GM19023 (cell line): ENCODE data around the gene KCNQ2.

Experiments
- ATAC-seq: cut with Tn5 transposase; IDR thresholded peaks from one replicate; pipeline ENCODE4 v1.9.1; 2021; ENCODE audit warnings: mild to moderate bottlenecking, moderate library complexity; ENCODE audit not compliant: unreplicated experiment

Gene KCNQ2

DNA sequence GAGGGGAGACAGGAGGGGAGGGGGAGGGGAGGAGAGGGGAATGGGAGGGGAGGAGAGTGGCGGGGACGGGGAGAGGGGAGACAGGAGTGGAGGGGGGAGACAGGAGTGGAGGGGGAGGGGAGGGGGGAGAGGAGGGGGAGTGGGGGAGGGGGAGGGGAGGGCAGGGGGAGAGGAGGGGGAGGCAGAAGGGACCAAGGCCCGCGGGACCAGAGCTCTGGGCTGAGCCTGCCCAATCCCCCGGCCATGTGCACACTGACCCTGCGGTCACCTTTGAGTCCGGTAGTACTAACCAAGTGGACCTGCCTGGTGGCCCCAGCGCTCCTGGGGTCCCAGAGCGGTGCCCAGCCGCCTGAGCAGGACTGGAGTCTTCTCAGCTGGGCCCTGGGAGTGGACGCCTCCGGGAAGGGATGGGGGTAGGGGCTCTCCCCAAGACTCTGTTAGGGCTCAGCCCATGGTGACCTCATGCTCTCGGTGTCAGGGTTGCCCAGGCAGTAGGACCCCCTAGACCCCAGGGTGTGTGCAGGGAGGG lies 471 bp upstream of the KCNQ2 start:
- ATAC-seq = no peak

DNA sequence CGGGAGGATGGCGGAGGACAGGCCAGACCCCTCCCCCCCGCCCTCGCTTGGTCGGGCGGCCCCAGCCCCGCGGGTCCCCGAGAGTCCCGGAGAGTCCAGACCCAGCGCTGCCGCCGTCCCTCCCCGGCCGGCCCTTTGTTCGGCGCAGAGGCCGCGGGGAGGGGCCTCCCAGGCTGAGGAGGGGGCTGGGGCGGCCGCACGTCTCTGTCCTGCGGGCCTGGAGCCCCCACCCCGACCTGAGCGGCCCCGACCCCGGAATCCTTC lies 806 bp downstream of the KCNQ2 start:
- ATAC-seq = no peak

DNA sequence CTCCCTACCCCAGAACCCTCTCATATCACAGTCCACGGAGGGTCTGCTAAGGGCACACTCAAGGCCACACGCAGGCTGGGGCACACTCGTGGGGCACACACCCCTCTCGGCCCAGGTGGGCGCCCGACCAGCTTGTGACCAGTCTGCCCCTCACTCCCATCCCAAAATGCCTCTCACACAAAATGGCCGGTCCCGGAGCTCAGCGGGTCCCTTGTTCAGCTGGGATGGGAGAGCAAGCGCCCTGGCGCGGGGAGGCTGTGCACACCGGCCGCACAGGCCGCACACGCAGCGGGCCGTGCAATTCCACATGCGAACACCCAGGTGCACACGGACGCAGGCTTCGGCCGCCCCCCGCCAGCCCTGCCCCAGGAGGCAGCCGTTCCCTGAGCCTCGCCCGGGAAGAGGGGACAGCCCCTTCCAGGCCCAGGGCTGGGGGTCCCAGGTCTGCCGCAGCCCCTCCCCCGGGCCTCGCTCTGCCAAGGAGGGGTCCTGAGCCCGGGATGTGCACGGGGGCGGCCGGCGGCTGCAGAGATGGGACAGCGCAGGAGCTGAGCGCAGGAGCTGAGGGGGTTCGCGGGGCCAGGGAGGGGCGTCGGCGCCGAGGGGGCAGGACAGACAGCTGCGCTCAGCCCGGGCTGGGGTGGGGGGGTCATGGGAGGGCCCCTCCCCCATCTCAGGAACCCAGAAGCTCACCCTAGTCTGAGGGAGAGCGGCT lies 1.3 kb downstream of the KCNQ2 start:
- ATAC-seq = no peak

DNA sequence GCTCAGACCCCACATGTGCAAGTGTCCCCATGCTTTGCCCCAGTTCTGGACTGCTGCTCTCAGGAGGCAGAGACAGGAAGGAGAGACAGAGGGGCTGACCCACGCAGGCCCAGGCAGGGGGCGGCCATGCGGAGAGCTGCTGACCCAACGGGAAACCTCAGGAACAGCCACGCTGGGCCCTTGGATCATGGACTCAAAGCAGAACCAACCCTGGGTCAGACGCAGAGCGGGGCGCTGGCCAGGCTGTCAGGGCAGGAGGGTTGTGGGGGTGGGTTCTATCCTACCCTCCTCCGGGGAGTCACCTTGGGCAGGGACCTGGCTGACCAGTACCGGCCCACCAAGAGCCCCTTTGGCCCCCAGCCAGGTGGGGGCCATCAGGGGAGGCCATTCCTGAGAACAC lies 2.0 kb downstream of the KCNQ2 start:
- ATAC-seq = no peak

DNA sequence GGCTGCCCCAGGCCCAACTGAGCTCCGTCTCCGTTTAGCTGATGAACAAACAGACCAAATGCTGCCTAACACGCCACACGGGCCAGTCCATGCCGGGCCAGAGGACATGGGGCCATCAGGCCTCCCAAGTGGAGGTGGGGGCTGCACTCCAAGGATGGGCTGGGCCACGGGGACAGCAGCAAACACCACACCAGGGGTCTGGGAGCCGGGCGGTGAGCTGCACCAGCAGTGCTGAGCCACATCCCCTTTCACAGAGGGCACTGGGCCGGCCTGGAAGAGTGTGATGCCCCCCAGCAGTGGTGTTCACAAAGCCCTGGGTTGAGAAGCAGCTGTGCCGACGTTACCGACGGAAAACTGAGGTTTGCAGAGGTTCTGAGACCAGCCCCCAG lies 2.7 kb downstream of the KCNQ2 start:
- ATAC-seq = no peak

DNA sequence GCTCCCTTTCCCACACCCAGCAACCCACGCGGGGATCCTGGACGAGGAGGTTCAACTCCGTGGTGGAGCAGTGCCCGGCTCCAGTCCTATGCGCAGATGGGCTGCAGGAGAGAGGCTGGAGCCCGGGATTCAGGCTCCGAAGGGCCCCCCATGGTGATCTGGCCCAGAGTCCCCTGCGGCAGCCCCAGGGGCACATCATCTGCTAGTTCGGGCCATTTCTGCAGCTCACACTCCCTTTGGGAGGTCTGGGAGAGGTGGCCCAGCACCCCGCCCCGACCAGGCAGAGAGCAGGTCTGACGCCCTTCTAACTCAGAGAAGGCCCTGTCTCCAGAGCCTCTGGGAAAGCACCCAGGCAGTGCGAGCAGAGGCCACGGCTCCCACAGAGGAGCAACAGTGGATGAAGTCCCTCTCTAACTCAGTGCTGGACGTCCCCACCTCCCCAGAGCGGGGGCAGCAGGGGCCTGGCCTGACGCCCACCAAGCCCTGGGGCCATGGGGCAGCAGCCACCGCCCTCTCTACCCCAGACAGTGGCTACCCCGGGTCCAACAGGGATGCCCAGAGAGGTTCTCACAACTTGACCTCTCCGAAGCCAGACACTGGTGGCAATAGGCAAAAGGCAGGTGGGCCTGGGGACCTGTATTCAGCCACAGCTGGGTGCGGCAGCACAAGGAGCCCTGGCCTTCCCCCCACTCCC lies 3.3 kb downstream of the KCNQ2 start:
- ATAC-seq = no peak

DNA sequence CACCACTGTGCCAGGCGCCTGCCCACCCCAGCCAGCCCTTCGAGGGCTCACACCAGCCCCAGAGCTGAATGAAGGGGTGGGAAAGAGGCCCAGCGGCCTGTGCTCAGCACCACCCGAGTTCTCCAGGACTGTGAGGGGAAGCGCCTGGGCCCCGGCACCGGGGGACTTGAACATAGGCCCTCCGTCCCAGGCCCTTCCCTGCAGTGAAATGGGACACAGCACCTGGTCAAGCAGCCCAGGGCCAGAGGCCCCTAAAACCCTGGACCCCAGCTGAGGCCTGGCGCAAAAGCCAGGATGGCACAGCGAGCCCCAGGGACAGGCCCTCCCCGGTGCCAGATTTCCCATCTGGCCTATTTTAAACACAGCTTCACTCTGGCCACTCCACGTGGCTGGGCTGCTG lies 4.0 kb downstream of the KCNQ2 start:
- no peak for ATAC-seq

DNA sequence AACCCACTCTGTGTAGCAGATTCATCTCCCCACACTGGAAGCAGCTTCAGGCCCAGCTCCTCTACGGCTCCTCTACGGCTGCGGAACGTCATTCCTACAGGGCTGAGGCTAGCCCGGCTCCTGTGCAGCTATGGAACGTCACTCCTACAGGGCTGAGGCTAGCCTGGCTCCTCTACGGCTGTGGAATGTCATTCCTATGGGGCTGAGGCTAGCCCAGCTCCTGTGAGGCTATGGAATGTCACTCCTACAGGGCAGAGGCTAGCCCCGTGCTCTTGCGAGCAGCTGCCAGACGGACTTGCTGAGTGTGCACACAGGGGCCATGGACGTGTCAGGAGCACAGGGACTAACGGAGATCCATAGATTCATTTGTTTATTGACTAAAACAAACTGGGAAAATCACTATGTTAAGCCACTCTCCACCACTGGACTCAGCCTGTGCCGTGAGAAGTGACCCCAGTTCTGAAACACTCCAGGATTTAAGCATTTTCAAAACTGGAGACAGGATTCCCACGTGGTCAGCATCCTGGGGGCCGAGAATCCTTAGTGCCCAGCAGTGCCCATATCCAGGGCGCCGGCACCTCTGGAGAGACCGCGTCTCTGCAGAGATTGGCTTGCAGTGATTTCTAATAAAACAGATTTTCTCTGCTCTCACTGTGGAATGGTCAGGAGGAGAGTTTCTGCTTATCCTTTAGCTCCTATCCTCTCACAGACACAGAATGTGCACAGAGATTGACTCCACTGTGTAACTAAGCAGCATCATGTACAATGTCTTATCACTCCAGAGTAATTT lies 5.0 kb downstream of the KCNQ2 start:
- no peak for ATAC-seq

DNA sequence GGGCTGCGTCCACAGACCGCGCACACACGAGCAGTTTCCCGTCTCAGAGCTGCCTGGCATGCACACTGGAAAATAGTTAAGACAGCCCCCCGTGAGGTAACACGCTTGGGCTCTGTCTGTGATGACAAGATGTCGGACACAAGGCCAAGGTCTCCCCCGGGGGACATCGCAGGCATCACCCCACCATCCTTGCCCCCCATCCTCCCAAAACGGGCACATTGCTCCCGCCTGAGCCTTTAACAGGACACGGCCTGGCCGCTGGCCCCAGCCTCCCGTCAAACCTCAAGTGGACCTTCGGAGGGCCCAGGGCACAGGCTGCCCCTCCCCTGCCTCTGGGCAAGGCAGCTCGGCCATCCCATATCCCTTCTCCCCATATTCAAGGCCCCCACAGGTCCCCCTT lies 5.6 kb downstream of the KCNQ2 start:
- no peak for ATAC-seq

DNA sequence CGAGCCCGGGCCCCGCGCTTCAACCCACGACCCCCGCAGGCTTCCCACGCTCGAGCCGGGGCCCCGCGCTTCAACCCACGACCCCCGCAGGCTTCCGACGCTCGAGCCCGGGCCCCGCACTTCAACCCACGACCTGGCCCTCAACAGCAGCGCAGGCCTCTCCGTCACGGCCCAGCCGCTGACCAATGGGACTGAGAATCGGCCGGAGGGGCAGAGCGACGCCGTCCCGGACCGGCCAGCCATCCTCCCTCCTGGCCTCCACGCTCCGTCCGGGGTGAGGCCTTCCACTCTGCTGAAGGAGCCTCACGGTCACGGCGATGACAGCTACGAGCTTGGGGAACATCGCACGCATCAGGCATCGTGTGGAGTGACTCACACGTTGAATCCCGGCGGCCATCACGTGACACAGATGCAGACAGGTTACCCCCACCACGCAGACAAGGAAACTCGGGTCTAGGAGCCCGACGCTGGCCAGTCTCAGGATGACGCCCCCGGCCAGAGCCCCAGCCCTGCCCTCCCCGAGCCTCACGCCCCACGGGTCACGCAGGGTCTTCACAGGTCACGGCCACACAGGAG lies 6.1 kb downstream of the KCNQ2 start:
- no peak for ATAC-seq

DNA sequence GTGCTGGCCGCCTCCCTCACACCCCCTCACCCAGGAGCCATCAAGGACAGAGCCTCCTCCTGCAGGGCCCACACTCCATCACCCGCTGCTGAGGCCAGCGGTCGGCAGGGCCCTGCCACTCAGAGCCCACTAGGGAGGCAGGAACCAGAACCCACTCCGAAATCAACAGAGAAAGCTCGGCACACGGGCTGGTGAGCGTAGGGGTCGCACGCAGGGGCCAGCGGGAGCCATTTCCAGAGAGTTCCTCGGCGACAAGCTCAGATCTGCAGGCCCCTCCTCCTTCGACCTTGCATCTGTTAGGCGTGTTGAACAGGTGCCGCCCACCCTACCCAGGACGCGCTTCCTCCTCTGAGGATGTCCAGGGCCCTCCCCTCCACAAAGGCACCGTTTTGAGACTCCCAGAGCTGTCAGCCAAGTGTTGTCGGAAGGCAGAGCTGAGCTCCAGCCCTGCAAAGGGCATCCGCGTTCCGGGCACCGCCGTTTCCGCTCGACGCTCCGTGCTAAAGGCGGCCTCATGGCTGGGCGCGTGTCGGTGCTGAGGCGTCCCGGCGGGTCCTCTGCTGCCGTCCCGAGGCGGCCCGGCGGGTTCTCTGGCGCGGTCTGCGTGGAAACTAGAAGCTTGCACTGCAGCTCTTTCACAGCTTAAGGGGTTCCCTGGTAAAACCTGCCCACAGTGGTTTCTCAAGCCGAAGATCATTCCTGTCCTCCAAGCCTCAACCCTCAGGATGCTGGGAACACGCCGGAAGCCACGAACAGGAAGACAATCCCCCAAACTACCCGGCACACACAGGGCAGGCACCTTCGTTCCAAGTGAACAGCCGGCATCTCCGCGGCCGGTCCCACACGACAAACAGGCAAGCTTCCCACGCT lies 6.8 kb downstream of the KCNQ2 start:
- no peak for ATAC-seq

DNA sequence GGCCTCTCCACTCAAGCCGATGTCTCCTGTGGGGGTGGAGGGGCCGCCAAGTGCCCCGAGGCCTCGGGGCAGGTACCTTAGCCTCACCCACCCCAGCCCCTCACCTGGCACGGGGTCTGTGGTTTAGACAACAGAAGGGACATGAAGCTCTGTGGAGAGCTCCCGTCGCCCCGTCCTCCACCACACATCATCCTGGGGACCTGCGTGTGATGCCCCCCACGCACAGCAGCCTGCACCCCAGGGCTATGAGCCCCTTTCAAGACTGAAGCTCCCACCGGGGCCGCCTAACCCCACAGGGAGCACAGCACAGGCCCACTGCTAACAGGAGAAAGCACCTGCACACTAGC lies 8.2 kb downstream of the KCNQ2 start:
- ATAC-seq = no peak

DNA sequence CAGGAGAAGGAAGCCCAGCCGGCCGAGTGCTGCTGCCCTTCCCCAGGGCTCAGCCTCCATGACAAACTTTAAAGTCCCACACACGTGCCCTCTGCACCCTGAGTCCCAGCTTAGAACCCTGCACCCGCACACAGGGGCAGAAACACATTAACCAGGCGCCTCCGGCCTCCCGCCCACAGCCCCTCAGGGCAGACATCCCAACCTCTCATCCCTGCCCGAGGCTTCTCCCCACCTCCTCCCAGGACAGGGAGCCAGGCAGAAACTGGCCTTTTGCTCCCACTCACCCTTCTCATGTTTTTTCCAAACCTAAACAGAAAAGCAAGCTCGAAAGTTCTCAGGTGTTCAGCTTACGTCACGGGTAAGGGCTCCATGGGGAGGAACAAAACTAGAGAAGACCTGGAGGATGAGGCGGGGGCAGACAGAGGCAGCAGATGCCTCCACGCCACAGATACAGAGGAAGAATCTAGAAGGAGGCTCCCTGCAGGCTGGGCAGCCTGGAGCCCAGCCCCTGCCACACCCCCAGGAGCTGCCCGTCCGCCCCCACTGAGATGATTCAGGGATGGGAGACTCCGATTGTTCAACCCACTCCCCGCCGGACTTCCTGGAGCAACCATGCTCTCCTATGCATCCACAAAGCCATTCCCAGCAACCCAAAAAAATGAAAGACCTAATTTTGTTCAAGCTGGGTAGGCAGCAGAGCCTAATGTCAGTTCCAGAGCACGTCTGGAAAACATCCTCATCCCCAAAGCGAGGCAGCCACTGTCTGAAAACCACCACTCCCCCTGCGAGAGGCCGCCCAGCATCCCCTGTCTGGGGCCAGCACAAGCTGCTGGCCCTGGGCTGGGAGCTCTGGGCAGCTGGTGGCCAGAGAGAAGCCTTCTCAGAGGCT lies 8.8 kb downstream of the KCNQ2 start:
- no peak for ATAC-seq

DNA sequence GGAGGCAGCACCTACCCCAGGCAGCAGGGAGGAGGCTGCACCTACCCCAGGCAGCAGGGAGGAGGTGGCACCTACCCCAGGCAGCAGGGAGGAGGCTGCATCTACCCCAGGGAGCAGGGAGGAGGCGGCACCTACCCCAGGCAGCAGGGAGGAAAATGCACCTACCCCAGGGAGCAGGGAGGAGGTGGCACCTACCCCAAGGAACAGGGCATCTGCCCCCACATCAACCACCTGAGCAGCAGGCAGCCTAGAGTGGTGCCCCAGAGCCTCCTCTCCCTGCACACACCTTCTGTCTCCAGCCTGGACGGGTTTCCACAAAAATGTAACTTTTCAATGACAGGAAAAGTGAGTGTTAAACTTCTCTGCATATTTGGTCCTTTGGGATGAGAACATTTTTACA lies 10.2 kb downstream of the KCNQ2 start:
- no peak for ATAC-seq

DNA sequence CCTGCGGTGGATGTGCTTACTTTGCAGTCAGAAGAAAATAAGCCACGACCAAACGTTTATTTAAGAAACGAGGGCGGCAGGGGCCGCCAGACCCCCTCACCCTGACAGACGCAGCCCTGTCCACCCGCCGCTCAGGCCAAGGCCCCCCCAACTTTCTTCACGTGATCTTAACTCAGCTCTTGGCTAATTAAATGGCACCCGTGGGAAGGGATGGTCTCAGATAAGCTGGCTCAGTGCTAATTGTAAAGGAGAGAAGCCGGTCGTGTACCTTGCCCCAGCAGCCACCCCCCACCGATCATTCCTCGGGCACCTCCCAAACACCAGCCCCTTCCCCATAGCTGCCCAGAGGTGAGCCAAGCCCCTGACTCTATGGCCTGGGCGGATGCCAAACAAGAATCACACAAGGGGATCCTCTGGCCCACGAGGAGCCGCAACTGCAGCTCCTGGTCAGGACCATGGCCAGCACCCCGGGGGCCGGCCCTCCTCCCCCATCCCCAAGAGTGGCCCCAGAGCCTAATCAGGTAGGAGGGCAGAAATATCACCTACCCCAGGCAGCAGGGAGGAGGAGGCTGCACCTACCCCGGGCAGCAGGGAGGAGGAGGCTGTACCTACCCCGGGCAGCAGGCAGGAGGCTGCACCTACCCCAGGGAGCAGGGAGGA lies 11.2 kb downstream of the KCNQ2 start:
- no peak for ATAC-seq

DNA sequence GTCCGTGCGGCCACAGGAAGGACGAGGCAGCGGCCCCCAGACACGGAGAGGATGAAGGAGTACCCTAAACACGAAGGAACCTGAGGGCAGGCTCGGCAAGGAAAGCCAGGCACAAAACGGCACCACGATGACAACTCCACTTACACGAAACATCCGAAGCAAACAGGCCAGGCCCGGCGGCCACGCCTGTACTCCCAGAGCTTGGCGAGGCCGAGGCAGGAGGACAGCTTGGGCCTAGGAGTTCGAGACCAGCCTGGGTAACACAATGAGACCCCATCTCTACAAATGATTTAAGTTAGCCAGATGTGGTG lies 13.4 kb downstream of the KCNQ2 start:
- no peak for ATAC-seq

DNA sequence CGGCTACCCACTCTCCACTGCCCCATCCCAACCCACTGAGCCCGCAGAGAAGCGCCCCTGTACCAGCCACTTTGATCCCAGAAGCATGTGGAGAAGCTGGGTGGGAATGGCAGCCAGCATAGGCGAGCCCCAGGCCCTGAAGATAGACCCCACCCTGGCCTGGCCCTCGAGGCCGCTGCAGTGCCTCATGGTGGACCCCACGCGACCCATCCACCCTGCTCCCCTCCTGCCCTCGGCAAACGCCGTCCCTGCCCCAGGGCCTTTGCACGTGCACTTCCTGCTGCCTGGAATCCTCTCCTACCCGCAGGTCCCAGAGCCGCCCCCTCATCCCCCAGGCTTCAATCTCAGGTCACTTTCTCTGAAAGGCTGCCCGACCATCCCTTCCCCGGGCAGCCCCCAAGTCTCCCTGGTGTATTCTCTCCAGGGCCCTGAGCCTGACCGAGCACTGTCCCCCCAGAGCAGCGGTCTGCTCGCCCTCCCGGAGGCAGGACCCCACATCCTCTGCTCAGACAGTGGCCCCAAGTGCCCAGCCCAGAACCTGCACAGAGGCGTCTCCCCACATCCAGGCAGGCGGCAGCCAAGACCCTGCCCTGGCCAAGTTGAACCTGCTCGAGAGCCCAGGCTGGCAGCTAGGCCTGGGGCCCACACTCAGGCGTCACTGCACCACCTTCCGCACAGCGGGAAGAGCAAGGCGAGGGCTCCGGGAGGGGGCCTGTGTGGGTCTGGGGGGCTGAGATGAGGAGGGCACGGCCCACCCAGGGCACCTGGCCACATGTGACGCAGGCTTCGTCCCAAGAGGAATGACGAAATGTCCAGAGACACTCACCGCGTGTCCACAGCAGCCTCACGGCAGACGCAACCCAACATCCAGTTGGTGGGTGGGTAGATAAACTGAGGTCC lies 14.0 kb downstream of the KCNQ2 start:
- no peak for ATAC-seq

DNA sequence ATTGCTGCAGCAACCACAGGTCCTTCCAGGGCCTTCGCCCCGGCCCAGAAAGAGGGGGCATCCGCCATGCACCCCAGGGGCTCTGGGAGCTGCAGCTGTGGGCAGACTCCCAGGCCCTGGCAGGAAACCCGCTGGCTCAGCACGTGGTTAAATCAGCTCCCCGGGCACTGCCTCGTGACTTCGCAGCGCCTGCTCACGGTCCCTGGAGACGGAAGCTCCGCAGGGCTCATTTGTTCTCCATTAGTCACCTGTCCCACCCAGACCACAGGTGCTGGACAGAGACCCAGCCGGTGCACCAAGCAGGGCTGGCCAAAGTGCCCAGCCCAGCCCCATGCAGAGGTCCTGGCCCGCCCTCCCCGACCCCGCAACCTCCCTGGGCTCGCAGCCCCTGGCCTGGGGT lies 14.7 kb downstream of the KCNQ2 start:
- ATAC-seq = no peak
